BJ (cell line): ENCODE results near the gene UGCG. TPM values are rescaled to one million over a fixed set of nuclear protein-coding genes. Genes with fewer than 3 reads are reported as not detected.

Experiments
- CTCF ChIA-PET: fragments of 350-600 bp; formaldehyde crosslinking; extraction: SDS; loops from one replicate; lab custom pipeline; 2021; ENCODE audit warnings: antibody characterized with exemption, inconsistent platforms; lab: Yijun Ruan, JAX
- POLR2A ChIA-PET: fragments of 300-600 bp; sonication (Branson Sonifier 250); formaldehyde crosslinking; extraction: SDS; loops from one replicate; lab custom pipeline; 2021; ENCODE audit warnings: antibody characterized with exemption; lab: Charles Lee
- DNase-seq: peaks from one replicate; pipeline ENCODE4 v3.0.0-alpha.2; 2011; ENCODE audit warnings: low read depth
- H3K27me3 ChIP-seq: 2 replicates; pipeline ENCODE4 v1.6.0; 2011; ENCODE audit warnings: low read length; ENCODE audit not compliant: control insufficient read depth, insufficient read depth
- H3K36me3 ChIP-seq: 2 replicates; pipeline ENCODE4 v1.5.1; 2011; ENCODE audit warnings: low read length; ENCODE audit not compliant: control insufficient read depth, insufficient read depth
- H3K4me3 ChIP-seq: 2 replicates; pipeline ENCODE4 v1.5.1; 2011; ENCODE audit warnings: low read depth, mild to moderate bottlenecking, control low read depth, low read length
- CTCF ChIP-seq: IDR thresholded peaks from 2 replicates; pipeline ENCODE4 v1.5.1; 2011; ENCODE audit warnings: low read depth, mild to moderate bottlenecking, control low read depth, inconsistent platforms, low read length, moderate library complexity; ENCODE audit not compliant: insufficient read depth
- polyA plus RNA-seq: library from polyadenylated mRNA; depleted of rRNA; stranded (reverse); fragments of >200 nt; gene quantifications from 2 replicates; pipeline ENCODE4 v1.2.3, GENCODE V29; 2011

Gene UGCG
- polyA plus RNA-seq, 1 experiment, result 34.3 TPM

- CTCF ChIA-PET, result interaction anchor here (1.0 to 1.3 kb wide), 2 partner anchors 11 to 16 kb away, joined by 3 read pairs; no protein-coding TSS in a partner anchor
- Histone ChIP-seq H3K4me3 (no peak overlapping the region), H3K27me3 (no peaks in the 10 kb centered on the region), H3K36me3 (peaks cover 10% of the 10 kb centered on the region)
- POLR2A ChIA-PET, result no interaction called here
- no peak for DNase-seq
- no peak for TF ChIP-seq CTCF
Measured at GRCh38 chr9:111925784-111926183, 29.2 kb downstream of the UGCG start.

- POLR2A ChIA-PET, result interaction anchor here (0.6 to 0.7 kb wide), 3 partner anchors 75 to 269 kb away, joined by 3 to 11 read pairs (median 7); no protein-coding TSS in a partner anchor
- no peak for DNase-seq
- no peak overlapping the region for H3K4me3 ChIP-seq
- TF ChIP-seq CTCF, result no peak
- CTCF ChIA-PET, result interaction anchor here (1.0 to 1.3 kb wide), 2 partner anchors 10 to 15 kb away, joined by 3 read pairs; no protein-coding TSS in a partner anchor
- H3K27me3 ChIP-seq, result no peaks in the 10 kb centered on the region
- H3K36me3 ChIP-seq, result peaks cover 8% of the 10 kb centered on the region
Measured at GRCh38 chr9:111926421-111926875, 29.8 kb downstream of the UGCG start.

- H3K4me3 ChIP-seq, result no peak overlapping the region
- no peaks in the 10 kb centered on the region for H3K27me3 ChIP-seq
- CTCF ChIA-PET, result no interaction called here
- no peak for TF ChIP-seq CTCF
- no peak for DNase-seq
- POLR2A ChIA-PET, result no interaction called here
- peaks cover 9% of the 10 kb centered on the region for H3K36me3 ChIP-seq
Measured at GRCh38 chr9:111928359-111928720, 31.7 kb downstream of the UGCG start.

- no peak for TF ChIP-seq CTCF
- Histone ChIP-seq H3K27me3 (no peaks in the 10 kb centered on the region), H3K4me3 (no peak overlapping the region), H3K36me3 (peaks cover 19% of the 10 kb centered on the region)
- ChIA-PET CTCF (interaction anchor here (0.7 kb wide), 1 partner anchor 23 kb away, joined by 3 read pairs; no protein-coding TSS in a partner anchor), POLR2A (interaction anchor here (0.6 kb wide), 1 partner anchor 23 kb away, joined by 7 read pairs; no protein-coding TSS in a partner anchor)
- DNase-seq, result no peak
Measured at GRCh38 chr9:111934747-111935146, 38.1 kb downstream of the UGCG start.

GRCh38 chr9:111936391-111936790 lies 39.8 kb downstream of the UGCG start:
- Histone ChIP-seq H3K4me3 (no peak overlapping the region), H3K27me3 (no peaks in the 10 kb centered on the region), H3K36me3 (peaks cover 19% of the 10 kb centered on the region)
- DNase-seq, result no peak
- CTCF ChIA-PET, result interaction anchor here (0.7 to 2.0 kb wide), 3 partner anchors 9 to 139 kb away, joined by 3 to 6 read pairs (median 5); no protein-coding TSS in a partner anchor
- no peak for TF ChIP-seq CTCF
- POLR2A ChIA-PET, result no interaction called here
